ENCODE results near the gene RGP1.

RGP1 gene

DNA sequence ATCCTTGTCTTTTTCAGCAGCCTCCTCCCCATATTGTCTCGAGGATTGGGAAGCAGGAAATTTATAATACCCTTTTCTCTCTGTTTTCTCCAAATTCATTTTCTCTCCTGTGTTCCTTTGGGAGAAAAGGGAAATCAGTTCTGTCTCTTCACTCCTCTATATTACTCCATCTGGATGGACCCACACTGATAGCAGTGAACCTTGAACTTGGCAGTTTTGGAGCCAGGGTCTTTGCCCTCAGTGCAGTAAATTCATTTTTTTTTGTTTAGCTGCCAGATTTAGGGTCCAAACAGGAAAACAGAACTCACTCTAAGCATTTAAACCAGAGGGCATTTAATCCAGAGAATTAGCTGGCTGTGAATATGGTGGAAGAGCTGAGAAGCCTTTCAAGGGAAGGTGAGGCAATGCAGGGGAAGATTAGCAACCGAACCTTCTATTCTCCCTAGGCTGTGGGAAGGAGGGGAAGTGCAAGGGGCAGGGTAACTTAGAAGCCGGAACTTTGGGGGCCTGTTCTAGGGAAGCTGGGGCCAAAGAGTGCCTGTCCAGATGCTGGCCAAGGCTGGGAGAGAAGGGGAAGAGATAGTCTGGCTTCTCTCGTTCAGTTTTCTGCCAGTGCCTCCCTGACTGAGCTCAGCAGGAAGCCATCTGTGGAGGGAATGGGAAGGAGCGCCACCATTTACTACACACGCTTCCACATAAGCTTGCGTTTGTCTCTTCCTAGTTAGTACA is 26.0 kb downstream of the RGP1 start:
- no peak for DNase-seq

DNA sequence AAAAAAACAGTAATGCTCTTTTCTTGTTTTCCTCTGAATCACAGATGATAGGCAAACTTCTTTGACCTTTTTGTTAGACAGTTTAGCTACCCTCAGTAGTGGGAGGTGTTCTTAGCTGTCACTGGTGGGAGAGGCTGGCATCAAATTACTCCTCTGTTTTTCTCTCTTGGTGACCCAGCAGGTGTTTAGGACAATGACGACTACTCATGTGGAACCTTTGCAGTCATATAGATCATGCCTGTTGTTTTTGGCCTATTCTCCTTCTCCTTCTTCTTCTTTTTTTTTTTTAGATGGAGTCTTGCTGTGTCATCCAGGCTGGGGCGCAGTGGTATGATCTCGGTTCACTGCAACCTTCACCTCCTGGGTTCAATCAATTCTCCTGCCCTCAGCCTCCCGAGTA is 26.9 kb downstream of the RGP1 start:
- DNase-seq = peak; percentile 50

DNA sequence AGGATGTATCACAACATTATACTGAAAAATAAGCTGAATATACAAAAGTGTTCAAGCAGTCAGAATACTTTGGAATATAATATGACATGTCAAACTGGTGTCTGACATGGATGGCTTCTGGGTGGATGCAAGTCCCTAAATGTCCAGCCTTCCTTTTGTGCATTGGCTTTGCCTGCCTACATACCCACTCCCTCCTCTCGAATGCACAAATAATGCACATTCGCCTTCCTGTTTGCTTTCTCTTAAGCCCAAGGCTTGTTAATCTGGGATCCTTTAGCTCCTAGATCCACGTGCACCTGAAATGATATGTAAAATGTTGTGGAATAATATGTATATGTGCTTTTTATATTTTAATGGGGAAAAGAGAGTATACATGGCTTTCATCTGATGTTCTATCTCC is 29.4 kb downstream of the RGP1 start:
- DNase-seq = no peak

DNA sequence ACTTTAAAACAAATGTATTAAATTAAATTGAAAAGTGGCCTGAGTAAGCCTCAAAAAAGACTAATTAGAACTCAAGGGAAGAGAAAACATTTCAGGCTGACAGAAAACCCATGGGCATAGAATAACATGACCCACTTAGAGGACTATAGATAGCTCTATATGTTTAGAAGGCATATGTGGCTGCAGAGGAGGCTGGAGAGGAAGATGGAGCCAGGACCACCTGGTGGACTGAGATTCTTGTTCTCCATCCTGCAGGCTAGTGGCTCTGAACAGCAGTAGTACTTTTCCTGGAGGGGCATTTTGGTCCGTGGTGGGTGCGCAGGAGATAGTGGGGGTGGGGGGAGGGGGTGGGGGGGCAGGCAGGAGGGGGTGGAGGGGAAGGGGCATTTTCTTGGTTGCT is 32.0 kb downstream of the RGP1 start:
- DNase-seq = no peak

DNA sequence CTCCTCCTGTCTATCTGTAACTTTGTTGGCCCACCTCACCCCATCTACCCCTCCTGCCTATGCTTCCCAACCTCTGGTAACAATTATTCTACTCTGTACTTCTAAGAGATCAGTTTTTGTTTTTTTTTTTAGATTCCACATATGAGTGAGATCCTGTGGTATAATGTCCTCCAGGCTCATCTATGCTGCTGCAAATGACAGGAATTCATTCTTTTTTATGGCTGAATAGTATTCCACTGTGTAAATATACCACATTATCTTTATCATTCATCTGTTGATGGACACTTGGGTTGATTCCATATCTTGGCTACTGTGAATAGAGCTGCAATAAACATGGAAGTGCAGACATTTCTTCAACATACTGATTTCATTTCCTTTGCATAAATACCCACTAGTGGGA is 34.3 kb downstream of the RGP1 start:
- DNase-seq = no peak

- no peak for DNase-seq
Observed at GRCh38 chr9:35789541-35789940, 40.5 kb downstream of the RGP1 start.

DNA sequence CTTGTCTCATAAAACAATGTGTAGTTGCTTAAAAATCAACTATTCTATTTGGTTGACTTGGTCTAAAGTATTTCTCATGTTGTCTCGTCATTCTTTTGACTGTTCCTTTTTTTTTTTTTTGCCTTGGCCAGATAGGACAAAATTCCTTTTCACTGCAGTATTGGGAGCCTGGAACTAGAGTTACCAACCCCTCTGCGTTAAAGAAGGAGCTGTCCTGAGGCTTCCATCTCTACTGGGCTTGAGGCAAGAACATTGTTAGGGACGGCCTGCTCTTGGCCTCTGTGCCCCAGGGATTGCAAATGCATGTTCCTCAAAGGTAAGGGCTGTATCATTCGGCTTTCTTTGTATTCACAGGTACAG is 40.9 kb downstream of the RGP1 start:
- no peak for DNase-seq

GRCh38 chr9:35790385-35791296 is 41.6 kb downstream of the RGP1 start:
- DNase-seq = peak; percentile 37

GRCh38 chr9:35791297-35791921 is 42.3 kb downstream of the RGP1 start, which contains the start of gene NPR2:
Gene NPR2 (plus strand): TSS chr9:35791591. CDS start chr9:35792409, 818 bp downstream.
- DNase-seq = no peak

DNA sequence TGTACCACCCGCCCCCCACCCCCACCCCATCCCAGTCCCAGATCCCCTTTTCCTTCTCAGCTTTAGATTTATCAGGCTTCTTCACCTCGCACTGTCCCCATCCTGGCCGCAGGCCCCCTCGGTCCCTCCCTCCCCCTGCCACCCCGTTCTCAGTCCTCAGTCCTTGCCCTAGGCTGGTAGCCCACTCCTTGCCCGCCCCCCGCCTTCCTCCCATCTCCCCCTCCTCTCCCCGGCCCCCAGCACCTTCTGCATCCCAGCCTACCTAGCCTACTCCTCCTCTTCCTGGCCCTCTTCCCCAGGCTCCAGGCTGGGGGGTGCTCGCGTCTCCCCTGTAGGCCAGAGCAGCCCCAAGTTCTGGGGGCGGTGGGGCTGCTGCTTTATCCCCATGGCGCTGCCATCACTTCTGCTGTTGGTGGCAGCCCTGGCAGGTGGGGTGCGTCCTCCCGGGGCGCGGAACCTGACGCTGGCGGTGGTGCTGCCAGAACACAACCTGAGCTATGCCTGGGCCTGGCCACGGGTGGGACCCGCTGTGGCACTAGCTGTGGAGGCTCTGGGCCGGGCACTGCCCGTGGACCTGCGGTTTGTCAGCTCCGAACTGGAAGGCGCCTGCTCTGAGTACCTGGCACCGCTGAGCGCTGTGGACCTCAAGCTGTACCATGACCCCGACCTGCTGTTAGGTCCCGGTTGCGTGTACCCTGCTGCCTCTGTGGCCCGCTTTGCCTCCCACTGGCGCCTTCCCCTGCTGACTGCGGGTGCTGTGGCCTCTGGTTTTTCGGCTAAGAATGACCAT is 43.1 kb downstream of the RGP1 start:
- no peak for DNase-seq

DNA sequence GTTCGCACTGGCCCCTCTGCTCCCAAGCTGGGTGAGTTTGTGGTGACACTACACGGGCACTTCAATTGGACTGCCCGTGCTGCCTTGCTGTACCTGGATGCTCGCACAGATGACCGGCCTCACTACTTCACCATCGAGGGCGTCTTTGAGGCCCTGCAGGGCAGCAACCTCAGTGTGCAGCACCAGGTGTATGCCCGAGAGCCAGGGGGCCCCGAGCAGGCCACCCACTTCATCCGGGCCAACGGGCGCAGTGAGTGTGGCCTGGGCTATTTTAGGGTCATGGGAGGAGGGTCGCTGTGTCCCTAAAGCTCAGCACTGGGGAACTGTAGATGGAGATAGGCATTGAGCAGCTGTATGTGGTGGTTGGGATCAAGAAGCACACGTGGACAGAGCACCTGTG is 43.7 kb downstream of the RGP1 start:
- DNase-seq = no peak

DNA sequence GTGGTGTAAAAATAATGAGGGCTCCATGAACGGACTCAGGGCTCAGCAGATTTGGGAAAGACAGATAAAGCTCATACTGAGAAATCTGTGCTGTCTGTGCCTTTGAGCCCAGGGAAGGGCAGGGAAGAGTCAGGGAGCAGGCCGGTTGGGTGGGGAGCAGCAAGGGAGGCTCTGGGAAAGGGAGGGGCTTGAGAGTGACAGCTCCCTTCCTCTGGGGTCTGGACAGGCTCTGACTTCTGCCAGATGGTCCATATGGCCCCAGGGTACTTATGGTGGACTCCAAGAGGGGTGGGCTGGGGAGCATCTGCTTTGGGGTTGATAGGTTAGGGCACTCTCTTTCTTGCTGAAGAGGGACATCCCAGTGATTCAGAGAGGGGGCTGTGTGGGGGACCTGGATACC is 44.4 kb downstream of the RGP1 start:
- no peak for DNase-seq

- DNase-seq = no peak
Observed at GRCh38 chr9:35795695-35796094, 46.6 kb downstream of the RGP1 start.

DNA sequence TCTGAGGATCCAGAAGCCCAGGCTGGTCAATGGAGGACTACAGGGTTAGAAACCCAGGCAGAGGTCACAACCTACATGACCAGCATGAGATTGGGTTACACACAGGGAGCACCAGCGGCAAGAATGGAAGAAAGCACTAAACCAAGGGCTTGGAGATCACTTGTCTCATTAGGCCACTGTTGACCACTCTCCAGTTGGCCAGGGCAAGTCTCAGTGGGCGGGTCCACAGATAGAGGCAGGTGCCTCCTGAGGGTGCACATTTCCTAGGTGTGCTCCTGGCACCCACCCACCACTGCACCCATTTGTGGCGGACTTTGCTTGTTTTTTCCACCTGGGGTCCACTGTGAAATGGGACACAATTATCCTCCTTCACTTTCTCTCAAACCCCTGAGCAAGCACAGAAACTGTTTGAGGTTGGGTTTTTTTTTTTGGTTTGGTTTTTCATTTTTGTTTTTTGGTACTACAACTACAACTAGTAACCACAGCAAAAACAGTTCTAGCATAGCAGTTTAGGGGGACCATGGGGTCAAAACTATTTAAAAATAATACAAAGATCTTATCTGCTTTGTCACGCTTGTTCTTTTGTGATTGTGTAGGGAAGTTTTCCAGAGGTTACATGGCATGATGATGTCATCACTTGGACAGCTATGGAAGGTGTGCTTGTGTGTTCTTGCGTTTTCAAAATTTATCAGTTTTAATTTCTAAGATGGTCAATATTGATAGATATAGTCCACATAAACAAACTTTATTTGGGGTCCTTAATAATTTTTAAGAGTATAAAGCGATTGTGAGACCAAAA is 48.4 kb downstream of the RGP1 start:
- DNase-seq = no peak

- no peak for DNase-seq
Observed at GRCh38 chr9:35798658-35799374, 49.7 kb downstream of the RGP1 start.

GRCh38 chr9:35800530-35800929 is 51.4 kb downstream of the RGP1 start:
- no peak for DNase-seq

GRCh38 chr9:35801328-35802128 is 52.4 kb downstream of the RGP1 start:
- DNase-seq = no peak

DNA sequence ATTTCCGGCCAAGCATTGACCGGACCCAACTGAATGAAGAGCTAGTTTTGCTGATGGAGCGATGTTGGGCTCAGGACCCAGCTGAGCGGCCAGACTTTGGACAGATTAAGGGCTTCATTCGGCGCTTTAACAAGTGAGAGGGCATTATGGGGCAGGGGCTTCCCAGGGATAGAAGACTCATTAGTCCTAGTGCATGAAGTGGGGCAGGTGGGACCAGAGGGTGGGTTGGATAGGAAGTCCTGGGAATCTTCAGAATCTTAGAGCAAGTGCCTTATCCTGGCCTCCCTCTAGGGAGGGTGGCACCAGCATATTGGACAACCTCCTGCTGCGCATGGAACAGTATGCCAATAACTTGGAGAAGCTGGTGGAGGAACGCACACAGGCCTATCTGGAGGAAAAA is 57.0 kb downstream of the RGP1 start:
- DNase-seq = no peak
